ENCODE results near the gene MEGF9.
"Not testable (repeated sequence)": the region's sequence is repeated elsewhere in the genome, so short reads cannot be mapped to it uniquely, and the experiment has no call there.

The MEGF9 gene

DNA sequence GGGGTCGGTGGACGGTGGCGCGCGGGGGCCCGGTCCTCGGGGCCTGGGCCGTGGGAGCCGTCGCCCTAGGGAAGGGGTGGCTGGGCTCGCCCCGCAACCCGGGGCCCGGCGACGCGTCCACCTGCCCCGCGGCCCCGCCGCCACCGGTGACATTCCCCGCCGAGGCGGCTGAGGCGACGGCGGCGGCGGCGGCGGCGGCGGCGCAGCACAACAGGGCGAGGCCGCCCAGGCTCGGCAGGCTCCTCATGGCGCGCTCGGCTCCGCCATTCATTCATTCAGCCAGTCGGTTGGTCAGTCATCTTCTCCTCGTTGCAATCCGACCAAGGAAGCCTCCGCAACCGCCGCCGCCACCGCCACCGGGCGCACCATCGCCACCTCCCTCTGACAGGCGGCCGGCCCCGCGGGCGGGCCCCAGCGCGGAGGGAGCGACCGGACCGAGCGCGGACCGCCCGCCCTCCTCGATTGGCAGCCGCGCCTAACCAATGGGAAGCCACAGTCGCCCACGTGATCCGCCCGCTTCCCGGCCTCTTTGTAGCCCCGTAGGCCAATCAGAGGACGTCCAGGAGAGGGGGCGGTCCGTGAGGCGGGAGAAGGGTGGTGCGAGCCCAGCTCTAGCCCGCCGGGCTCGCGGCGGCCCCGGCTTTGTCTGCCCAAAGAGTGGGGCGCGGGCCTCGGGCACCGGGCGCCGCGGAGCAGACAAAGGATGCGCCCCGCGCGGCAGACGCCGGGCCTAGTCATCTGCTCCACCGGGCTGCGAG is at the start of gene MEGF9:
Gene MEGF9 (minus strand): TSS at position 383 of the 758 bp plus-strand sequence. CDS start 112 bp downstream, at position 271.
- peak; percentile 98 for DNase-seq

DNA sequence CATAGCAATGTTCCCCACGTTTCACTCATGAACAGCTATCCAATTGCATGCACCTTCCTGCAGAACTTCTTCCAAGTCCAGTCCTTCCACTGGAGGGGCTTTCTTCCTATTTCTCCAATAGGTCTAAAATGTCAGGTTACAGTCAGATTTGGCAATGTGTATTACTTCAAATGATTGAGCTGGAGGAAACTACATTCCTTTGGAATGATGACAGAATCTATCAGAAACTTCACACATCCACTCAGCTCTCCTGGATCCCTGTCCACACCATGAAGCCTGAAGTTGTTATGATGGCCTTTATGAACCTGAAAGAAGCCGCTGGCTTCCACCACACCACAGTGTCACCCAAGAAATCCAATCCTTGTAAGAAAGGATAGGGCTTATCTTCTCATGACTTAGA is 46.7 kb upstream of the MEGF9 start:
- no peak for DNase-seq

- DNase-seq: no peak
Measured at GRCh38 chr9:120759755-120760400, 45.6 kb upstream of the MEGF9 start.

DNA sequence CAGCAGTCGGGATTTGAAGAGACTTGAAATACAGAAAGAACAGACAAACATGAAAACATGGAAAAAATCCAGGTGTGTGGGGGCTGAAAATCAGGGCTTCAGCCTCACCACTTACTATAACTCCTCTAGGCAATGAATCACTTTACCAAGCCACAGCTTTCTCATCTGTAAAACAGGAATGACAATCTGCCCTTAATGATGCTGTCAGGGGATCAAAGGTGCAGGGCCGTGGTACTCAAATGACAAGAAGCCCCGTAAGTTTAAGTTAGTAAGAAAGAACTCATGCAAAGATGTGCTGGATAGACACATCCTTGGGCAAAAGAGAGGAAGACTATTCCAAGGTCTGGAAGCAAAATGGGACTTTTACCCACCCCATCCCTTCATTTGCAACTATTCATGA is 44.3 kb upstream of the MEGF9 start:
- DNase-seq: no peak

DNA sequence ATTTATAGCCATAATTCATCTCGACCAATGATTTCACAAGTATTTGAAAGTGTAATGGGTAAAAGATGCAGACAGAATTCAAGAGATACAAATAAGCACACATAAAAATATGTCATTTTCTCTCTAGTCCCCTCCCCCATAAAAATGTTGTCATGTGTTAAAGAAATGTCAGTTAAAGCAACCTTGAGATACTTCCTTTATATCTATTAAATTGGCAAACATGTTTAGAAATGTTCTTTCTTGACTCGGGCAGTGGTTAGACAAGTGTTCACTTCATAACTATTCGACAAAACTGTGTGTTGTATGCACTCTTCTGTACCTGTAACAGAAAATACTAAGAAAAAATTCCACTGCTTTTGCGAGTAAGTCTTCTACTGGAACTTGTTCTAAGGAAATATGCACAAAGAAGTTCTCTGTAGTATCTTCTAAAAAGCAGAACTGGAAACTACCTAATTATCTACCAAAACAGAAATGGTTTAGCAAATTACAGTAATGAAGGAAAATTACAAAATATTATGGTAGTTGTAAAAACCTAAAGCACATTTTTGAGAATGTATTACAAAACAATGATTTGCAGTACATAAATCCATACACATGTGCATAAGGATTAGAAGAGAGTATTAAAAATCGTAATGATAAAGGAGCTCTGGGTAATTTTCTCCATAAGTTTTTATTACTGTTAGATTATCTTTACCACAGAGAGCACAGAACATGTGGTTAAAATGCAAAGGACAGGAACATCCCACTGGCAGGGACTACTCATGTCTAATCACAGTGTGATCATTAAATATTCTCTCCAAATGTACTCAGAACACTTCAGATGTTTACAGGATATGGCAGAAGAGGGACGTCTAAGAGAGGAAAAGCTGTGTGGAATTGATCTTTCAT is 43.0 kb upstream of the MEGF9 start:
- no peak for DNase-seq

DNA sequence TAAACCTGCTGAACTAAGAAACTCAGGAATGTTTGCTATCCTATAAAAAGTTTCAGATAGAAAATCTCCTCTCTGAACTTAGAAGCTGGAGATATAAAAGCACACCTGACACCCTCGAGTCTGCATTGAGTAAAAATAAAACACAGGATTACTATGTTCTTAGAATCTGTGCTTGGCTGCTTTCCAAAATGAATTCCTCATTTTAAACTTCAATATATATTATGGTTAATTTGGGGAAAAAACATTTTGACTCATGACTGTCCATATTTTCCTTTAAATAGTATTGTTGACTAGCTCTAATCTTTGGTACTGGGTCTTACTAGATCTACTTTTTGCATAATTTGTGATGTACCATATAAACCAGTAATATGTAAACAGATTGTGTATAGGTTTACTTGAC is 42.3 kb upstream of the MEGF9 start:
- DNase-seq: no peak

DNA sequence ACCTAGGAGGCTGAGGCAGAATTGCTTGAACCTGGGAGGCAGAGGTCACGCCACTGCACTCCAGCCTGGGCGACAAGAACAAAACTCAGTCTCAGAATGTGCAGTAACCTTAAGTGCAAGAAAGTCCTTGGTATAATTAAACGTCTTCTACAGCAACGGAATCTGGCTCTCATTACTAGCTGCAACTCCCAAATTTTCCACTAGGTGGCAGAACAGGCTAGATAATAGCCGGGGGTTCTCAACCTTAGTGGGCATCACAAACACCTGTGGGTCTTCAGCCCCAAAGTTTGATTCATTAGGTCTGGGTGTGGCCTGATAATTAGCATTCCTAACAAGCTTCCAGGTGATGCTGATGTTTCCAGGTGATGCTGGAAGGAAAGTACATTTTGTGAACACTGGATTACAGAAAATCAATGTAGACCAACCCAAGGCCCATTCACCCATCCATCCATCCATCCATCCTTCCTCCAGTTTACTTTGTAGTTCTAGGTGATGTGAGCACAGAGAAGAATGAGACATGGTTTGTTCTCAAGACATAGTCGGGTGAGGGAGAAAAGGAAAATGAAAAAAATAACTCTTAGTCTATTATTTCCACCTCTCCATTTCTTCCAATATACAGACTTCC is 41.7 kb upstream of the MEGF9 start:
- peak; percentile 57 for DNase-seq

DNA sequence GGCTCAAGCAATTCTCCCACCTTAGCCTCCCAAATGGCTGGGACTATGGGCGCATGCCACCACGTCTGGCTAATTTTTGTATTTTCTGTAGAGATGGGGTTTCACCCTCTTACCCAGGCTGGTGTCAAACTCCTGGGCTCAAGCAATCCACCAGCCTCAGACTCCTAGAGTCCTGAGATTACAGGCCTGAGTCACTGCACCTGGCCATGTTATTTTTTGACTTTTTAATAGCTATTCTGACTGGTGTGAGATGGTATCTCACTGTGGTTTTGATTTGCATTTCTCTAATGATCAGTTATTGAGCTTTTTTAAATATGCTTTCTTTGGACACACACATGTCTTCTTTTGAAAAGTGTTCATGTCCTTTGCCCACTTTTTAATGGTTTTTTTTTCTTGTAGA is 40.8 kb upstream of the MEGF9 start:
- DNase-seq: no peak

DNA sequence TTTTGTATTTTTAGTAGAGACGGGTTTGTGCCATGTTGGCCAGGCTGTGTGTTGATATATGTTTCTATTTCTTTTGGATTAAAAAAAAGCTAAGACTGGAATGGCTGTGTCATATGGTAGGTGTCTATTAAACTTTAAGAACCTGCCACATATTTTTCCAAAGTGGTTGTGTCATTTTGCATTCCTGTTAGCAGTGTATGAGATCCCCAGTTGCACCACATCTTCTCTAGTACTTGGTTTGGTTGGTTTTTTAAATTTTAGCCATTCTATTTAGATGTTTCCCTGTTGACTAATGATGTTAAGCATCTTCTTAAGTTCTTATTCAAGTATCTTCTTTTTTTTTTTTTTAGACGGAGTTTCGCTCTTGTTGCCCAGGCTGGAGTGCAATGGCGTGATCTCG is 36.2 kb upstream of the MEGF9 start:
- DNase-seq: no peak

DNA sequence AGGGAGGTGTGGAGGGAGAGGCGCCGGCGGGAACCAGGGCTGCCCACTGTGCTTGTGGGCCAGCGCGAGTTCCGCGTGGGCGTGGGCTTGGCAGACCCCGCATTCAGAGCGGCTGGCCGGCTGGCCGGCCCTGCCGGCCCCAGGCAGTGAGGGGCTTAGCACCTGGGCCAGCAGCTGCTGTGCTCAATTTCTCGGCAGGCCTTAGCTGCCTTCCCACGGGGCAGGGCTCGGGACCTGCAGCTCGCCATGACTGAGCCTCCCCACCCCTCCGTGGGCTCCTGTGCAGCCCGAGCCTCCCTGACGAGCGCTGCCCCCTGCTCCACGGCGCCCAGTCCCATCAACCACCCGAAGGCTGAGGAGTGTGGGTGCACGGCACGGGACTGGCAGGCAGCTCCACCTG is 32.1 kb upstream of the MEGF9 start:
- not testable (repeated sequence) for DNase-seq

DNA sequence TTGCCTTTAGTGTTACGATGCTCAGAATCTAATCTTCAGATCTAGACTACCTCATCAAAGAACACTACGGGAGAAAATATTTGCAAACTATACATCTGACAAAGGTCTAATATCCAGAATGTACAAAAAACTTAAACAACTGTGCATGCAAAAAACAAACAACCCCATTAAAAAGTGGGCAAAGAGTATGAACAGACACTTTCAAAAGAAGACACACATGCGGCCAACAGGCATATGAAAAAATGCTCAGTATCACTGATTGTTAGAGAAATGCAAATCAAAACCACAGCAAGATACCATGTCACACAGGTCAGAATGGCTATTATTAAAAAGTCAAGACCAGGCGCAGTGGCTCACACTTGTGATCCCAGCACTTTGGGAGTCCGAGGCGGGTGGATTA is 31.0 kb upstream of the MEGF9 start:
- DNase-seq: no peak

- DNase-seq: no peak
Measured at GRCh38 chr9:120742951-120743416, 28.7 kb upstream of the MEGF9 start.

- no peak for DNase-seq
Measured at GRCh38 chr9:120741701-120742100, 27.4 kb upstream of the MEGF9 start.

DNA sequence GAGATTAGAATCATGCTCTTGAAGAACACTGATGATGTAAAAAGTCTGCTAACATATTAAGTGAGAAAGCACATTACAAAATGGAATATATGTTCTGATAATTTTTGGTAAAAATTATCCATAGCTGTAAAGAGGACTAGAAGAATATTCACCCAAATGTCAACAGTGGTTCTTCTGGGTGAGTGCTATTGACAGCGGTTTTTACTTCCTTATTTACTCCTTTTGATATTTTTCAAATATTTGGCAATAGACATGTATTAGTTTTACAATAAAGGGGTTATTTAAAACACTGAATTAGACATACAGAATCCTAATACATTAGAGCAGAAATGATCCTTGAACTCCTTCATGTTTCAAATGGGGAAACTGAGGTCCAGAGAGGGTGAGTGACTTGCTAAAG is 26.9 kb upstream of the MEGF9 start:
- no peak for DNase-seq

GRCh38 chr9:120740132-120740531 is 25.9 kb upstream of the MEGF9 start:
- no peak for DNase-seq

DNA sequence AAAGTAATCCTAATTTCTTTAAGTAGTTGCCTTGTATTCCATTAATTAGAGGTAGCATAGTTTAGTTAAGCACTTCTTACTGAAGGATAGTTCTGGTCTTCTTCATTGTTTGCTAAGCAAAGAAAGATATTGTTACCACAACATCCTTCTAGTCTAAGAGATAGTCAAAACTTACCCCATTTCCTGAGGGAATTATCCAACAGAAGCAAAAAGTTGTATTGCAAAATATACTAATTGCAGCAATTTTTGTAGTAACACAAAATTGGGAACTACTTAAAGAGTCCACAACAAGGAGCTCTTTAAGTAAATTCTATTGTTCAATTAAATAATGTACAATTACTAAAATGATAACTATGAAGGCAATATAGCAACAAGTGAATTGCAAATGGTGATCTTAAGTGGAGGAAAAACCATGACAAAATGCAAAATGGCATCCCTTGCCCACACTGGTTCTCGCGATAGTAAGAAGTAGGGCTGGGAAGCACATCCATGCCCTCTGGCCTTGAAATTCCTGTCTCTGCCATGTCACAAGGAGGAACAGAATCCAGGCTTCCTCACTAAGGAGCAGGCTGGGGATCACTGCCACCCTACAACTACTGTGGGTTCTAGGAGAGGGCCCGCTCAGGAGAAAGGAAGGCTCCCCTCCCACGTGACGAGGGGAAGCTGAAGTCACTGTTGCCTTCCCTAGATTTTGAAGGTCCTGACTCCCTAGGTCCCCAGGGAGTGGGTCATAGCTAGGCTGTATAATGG is 23.3 kb upstream of the MEGF9 start:
- DNase-seq: no peak

- no peak for DNase-seq
Measured at GRCh38 chr9:120736881-120737280, 22.6 kb upstream of the MEGF9 start.

GRCh38 chr9:120735415-120736126 is 21.3 kb upstream of the MEGF9 start:
- peak; percentile 37 for DNase-seq

- no peak for DNase-seq
Measured at GRCh38 chr9:120734607-120735410, 20.5 kb upstream of the MEGF9 start.

DNA sequence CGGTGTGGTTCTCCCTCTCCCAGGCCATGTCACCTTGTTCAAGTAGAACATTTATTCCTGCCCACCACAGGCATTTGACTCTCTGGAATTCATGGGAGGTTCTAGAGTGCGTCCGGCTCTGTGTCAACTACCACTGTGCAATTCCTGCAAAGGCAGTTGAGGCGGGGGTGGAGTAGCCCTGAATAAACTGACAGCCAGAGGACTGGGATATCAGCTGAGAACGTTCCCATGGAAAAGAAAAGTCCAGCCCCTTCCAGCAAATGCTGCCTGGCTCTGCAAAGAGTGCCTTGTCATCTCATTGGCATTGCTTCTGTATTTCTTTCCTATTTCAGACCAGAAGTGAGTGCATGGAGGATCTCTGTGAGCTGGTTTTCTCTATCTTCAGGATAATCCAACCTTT is 18.9 kb upstream of the MEGF9 start:
- no peak for DNase-seq

Measured in femur (tissue), 1 donor.